Gastroesophageal sphincter (tissue), 3 donors: ENCODE measurements around the gene FCER2.

Source experiments
- CTCF ChIP-seq, 4 experiments: fragments of 200-600 bp in 2 of 4; fragments of 450-650 bp in 2 of 4; sonication (generic) in 1 of 4; IDR thresholded peaks; one replicate each; pipeline ENCODE4 v1.5.1; 2017 to 2019; ENCODE audit warnings: antibody characterized with exemption in 4 of 4, mild to moderate bottlenecking in 2 of 4, moderate library complexity in 2 of 4
- EP300 ChIP-seq: sonication (generic); formaldehyde crosslinking; IDR thresholded peaks from one replicate; pipeline ENCODE4 v1.6.1; 2017; ENCODE audit warnings: antibody characterized with exemption, mild to moderate bottlenecking
- POLR2A ChIP-seq, 2 donors: fragments of 450-650 bp; IDR thresholded peaks; one replicate each; pipeline ENCODE4 v1.6.1; 2017; ENCODE audit warnings: antibody characterized with exemption in 2 of 2, mild to moderate bottlenecking in 2 of 2, moderate library complexity in 1 of 2

DNA sequence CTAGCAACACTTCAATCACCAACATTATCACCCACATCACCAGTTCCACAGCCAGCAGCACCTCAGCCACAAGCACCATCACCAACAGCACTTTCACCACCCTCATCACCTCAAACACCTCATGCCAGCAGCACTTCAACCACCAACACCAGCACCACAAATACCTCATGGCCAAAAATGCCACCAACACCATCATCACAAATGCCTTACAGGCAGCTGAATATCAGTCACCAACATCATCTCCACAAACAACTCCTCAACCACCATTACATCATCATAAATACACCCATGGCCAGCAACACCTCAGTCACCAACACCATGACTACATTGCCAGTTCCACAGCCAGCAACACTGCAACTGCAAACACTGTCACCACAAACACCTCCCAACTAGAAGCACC is 10.4 kb downstream of the FCER2 start:
- no peak for TF ChIP-seq CTCF (IDR thresholded peaks at IDR 0.05)
- TF ChIP-seq POLR2A (IDR thresholded peaks at IDR 0.05), result no peak
- TF ChIP-seq EP300, result no peak
